GM12801 (cell line): ENCODE results near the gene LDLRAD4.

Source experiments
- TF ChIP-seq, protein P1 (sequence below): IDR thresholded peaks from one replicate; pipeline ENCODE4 v1.5.1; 2011; ENCODE audit warnings: control low read depth; ENCODE audit not compliant: insufficient read length; ENCODE audit errors: extremely low read depth

The LDLRAD4 gene

DNA sequence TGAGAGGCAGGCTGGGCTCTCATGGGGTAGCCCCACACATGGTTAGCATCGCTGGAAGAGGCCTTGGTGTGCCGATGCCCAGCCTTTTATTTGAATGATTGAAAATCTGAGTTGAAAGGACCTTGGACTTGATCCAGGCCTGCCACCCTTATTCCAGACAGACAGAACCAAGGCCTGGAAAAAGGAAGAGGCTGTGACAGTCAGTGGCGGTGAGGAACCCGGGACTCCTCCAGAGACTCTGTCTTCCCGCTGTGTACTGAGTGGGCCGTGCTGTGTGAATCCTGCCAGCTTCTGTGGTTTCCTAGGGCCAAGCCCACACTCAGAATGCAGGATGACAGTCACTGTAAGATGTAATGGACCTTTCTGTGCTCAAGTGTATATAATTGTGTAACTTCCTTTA lies 218.5 kb downstream of the LDLRAD4 start:
- TF ChIP-seq, protein P1, sequence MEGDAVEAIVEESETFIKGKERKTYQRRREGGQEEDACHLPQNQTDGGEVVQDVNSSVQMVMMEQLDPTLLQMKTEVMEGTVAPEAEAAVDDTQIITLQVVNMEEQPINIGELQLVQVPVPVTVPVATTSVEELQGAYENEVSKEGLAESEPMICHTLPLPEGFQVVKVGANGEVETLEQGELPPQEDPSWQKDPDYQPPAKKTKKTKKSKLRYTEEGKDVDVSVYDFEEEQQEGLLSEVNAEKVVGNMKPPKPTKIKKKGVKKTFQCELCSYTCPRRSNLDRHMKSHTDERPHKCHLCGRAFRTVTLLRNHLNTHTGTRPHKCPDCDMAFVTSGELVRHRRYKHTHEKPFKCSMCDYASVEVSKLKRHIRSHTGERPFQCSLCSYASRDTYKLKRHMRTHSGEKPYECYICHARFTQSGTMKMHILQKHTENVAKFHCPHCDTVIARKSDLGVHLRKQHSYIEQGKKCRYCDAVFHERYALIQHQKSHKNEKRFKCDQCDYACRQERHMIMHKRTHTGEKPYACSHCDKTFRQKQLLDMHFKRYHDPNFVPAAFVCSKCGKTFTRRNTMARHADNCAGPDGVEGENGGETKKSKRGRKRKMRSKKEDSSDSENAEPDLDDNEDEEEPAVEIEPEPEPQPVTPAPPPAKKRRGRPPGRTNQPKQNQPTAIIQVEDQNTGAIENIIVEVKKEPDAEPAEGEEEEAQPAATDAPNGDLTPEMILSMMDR: no peak

DNA sequence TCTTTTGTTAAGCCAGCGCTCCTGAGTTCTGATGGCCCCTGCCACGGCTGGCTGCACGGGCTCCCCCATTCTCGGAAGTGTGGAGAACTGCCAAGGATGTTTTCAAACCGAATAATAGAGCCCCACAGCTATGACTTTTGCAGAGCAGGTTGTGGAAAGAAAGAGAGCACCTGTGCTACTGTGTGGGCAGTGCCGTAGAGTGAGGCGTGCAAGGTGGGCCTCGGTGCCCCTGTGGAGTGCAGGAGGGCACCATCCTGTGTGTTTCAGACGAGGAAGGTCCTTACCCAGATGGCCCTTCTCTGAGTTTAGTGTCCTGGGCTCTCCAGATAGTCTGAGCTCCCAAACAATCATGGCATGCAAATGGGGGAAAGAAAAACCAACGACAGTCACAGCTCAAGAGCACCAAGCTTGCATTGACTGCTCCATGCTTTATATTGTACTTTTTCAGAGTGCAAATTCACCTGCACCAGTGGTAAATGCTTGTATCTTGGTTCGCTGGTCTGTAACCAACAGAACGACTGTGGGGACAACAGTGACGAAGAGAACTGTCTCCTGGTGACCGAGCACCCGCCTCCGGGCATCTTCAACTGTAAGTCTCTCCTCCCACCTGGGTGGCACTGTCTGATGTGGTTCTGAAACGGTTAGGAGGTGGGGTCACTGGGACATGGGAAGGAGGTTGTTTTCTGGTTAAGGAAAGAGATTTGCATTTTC lies 219.4 kb downstream of the LDLRAD4 start:
- TF ChIP-seq, protein P1: no peak

DNA sequence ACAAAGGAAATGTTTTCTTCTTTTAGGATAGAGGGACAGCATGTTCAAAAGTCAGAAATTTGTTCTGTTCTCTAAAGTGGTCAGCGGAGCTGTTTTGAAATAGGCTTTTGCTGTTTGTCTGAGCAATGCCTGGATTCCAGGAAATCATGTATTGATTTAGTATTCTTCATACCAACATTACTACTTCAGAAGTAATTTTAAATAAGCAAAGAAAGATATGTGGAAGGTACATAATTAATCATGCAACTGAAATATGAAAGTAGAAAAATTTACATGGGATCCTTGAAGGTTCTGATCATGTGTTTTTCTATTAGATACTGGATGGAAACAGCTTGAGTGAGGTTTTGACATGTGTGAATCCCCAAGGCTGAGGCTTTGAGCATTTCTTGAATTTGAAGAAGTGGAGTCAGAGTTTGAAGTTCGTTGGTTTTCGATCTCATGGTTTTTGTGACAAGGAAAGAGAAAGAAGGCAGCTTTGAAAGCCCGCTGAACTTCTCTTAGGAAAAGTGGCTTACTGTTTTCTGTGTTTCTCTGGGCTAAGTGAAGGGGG lies 220.0 kb downstream of the LDLRAD4 start:
- TF ChIP-seq, protein P1: no peak

- TF ChIP-seq, protein P1: no peak
Observed at GRCh38 chr18:13439461-13439860, 220.9 kb downstream of the LDLRAD4 start.

- TF ChIP-seq, protein P1: no peak
Observed at GRCh38 chr18:13440277-13441248, 222.0 kb downstream of the LDLRAD4 start.

DNA sequence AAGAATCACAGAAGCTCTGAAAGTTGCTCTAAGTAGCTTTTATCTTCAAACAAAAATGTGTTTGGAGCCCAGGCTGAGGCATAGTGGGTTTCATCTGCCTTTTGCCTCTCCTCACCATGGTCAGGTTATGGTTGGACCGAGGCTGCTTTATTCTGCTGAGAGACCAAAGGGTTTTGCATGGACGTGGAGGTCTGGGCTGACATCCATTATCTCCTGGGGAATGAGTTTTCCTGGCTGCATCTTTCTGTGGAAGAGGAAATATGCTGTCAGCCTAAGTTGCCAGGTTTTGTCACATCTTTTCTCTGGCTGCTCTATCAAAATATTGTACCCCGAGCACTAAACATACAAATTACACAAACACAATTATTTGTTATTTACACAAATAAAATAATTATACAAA lies 223.2 kb downstream of the LDLRAD4 start:
- TF ChIP-seq, protein P1: no peak

- TF ChIP-seq, protein P1: no peak
Observed at GRCh38 chr18:13442451-13442850, 223.9 kb downstream of the LDLRAD4 start.
